Panc1 (cell line): ENCODE measurements around the gene CUX1. TPM values are rescaled to one million over a fixed set of nuclear protein-coding genes. Genes with fewer than 3 reads are reported as not detected.

Experiments used
- ATAC-seq: fragments of 200-7000 bp; cut with Tn5 transposase; 2 replicates; pipeline ENCODE4 v1.9.1; 2020; ENCODE audit warnings: mild to moderate bottlenecking, moderate library complexity
- BruUV-seq: library from RNA; stranded (reverse); fragments of 400-500 nt; replicated peaks from 2 replicates; lab custom pipeline; 2021; lab: Mats Ljungman, UMichigan
- CTCF ChIA-PET: fragments of 300-600 bp; sonication (Branson Sonifier 250); formaldehyde crosslinking; loops from one replicate; lab custom pipeline; 2022; ENCODE audit warnings: antibody characterized with exemption; lab: Charles Lee
- POLR2A ChIA-PET: fragments of 300-600 bp; sonication (Branson Sonifier 250); formaldehyde crosslinking; loops from one replicate; lab custom pipeline; 2022; ENCODE audit warnings: antibody characterized with exemption; lab: Charles Lee
- DNase-seq: peaks from one replicate; pipeline ENCODE4 v3.0.0-alpha.2; 2010; ENCODE audit warnings: low read depth, low spot score
- H3K27ac ChIP-seq: 2 replicates; pipeline ENCODE4 v1.5.1; 2011; ENCODE audit warnings: mild to moderate bottlenecking, low read length, inconsistent platforms
- H3K27me3 ChIP-seq: fragments of 200-500 bp; sonication (Bioruptor generic); 2 replicates; pipeline ENCODE4 v1.6.0; 2014; ENCODE audit warnings: low read length, inconsistent platforms; ENCODE audit not compliant: control insufficient read depth, insufficient read depth
- H3K36me3 ChIP-seq: fragments of 200-500 bp; sonication (Bioruptor generic); 2 replicates; pipeline ENCODE4 v1.5.1; 2014; ENCODE audit warnings: inconsistent platforms, mild to moderate bottlenecking, low read length, moderate library complexity; ENCODE audit not compliant: control insufficient read depth, insufficient read depth
- H3K4me1 ChIP-seq: 2 replicates; pipeline ENCODE4 v1.5.1; 2011; ENCODE audit warnings: inconsistent platforms, mild to moderate bottlenecking, low read length, moderate library complexity; ENCODE audit not compliant: control insufficient read depth, insufficient read depth
- H3K4me3 ChIP-seq, 2 experiments: 2 replicates each; pipeline ENCODE4 v1.5.1; 2011 to 2012; ENCODE audit warnings: low read depth in 2 of 2, low read length in 2 of 2, mild to moderate bottlenecking in 2 of 2, inconsistent platforms in 1 of 2, moderate library complexity in 1 of 2
- H3K9me3 ChIP-seq: fragments of 200-500 bp; sonication (Bioruptor generic); 2 replicates; pipeline ENCODE4 v1.5.1; 2014; ENCODE audit warnings: low read depth, mild to moderate bottlenecking, inconsistent platforms, low read length, moderate library complexity; ENCODE audit not compliant: control insufficient read depth, insufficient read depth
- CTCF ChIP-seq: fragments of 450-650 bp; IDR thresholded peaks from 2 replicates; pipeline ENCODE4 v1.5.1; 2017; ENCODE audit warnings: mild to moderate bottlenecking
- POLR2AphosphoS5 ChIP-seq: IDR thresholded peaks from 2 replicates; pipeline ENCODE4 v1.6.1; 2012; ENCODE audit warnings: mild to moderate bottlenecking, low read depth, low read length, moderate library complexity
- REST ChIP-seq, 2 experiments: IDR thresholded peaks; 2 replicates each; pipeline ENCODE4 v1.6.1; 2011 to 2012; ENCODE audit warnings: low read depth in 2 of 2, control low read depth in 1 of 2, low read length in 1 of 2, mild to moderate bottlenecking in 1 of 2, moderate library complexity in 1 of 2; ENCODE audit not compliant: insufficient read depth in 1 of 2
- SIN3A ChIP-seq: IDR thresholded peaks from 2 replicates; pipeline ENCODE4 v1.6.1; 2012; ENCODE audit warnings: low read depth, mild to moderate bottlenecking, low read length, moderate library complexity, borderline replicate concordance; ENCODE audit not compliant: insufficient read depth
- TCF7L2 ChIP-seq: IDR thresholded peaks from 2 replicates; pipeline ENCODE4 v1.6.1; 2011; ENCODE audit warnings: mild to moderate bottlenecking, low read depth, low read length, inconsistent platforms
- in situ Hi-C: cut with HindIII; loops from 2 replicates; pipeline ENCODE4 v1.10.0; 2016; ENCODE audit warnings: low sequenced_read_pairs, low pct_unique_long_range_greater_than_20kb
- intact Hi-C: fragments of 100-400 bp; cut with micrococcal nuclease; formaldehyde crosslinking; loops from one replicate; pipeline ENCODE4 v1.10.0; 2022; ENCODE audit not compliant: unreplicated experiment
- total RNA-seq: library from RNA; stranded (reverse); gene quantifications from one replicate; pipeline ENCODE4 v1.2.1, GENCODE V29; 2021; ENCODE audit not compliant: unreplicated experiment

CUX1 gene
- total RNA-seq, 1 experiment from 2014 or later, result 50.9 TPM

GRCh38 chr7:101818287-101819071 lies 1.1 kb downstream of the CUX1 start:
- in situ Hi-C loops (no loop called here), intact Hi-C loops (loop anchor here (5.0 to 10.0 kb wide), 2 partner anchors 216 to 416 kb away; no protein-coding TSS in a partner anchor)
- no peak for TF ChIP-seq SIN3A
- peaks cover 39% of the 10 kb centered on the region for H3K4me1 ChIP-seq
- peak overlapping the region; percentile 44 to 70; a peak in 2 of 4 replicates for H3K4me3 ChIP-seq
- peak overlapping the region; percentile 48 for H3K27ac ChIP-seq
- H3K9me3 ChIP-seq, result no peaks in the 10 kb centered on the region
- ChIA-PET CTCF (no interaction called here), POLR2A (interaction anchor here (0.6 kb wide), 1 partner anchor 413 kb away, joined by 8 read pairs; no protein-coding TSS in a partner anchor)
- no peak for ATAC-seq
- no peaks in the 10 kb centered on the region for H3K27me3 ChIP-seq
- BruUV-seq, result TSS peak; percentile 55
- H3K36me3 ChIP-seq, result peaks cover 2% of the 10 kb centered on the region; the same call in 1 of the 2 replicates
- DNase-seq, result no peak

- ATAC-seq, result no peak
- BruUV-seq, result no TSS peak
- CTCF ChIA-PET, result no interaction called here
- in situ Hi-C loops, result no loop called here
- intact Hi-C loops, result loop anchor here (5.0 to 10.0 kb wide), 2 partner anchors 217 to 416 kb away; no protein-coding TSS in a partner anchor
- Histone ChIP-seq H3K27me3 (no peaks in the 10 kb centered on the region), H3K9me3 (no peaks in the 10 kb centered on the region), H3K4me1 (peaks cover 36% of the 10 kb centered on the region), H3K36me3 (peaks cover 2% of the 10 kb centered on the region; the same call in 1 of the 2 replicates), H3K4me3 (no peak overlapping the region), H3K27ac (no peak overlapping the region)
- TF ChIP-seq REST (IDR thresholded peaks at IDR 0.05; ENCODE audit: insufficient read depth in 1 of 2, low read depth in 2 of 2, low read length in 1 of 2), result no peak
- TF ChIP-seq SIN3A, result no peak
- no peak for TF ChIP-seq TCF7L2
- no peak for TF ChIP-seq CTCF
- TF ChIP-seq POLR2AphosphoS5, result no peak
- POLR2A ChIA-PET, result no interaction called here
- DNase-seq, result no peak
Measured at GRCh38 chr7:101819183-101819582, 1.8 kb downstream of the CUX1 start.
